ENCODE data around the gene POMGNT2. TPM values are rescaled to one million over a fixed set of nuclear protein-coding genes. Genes with fewer than 3 reads are reported as not detected.
A peak's percentile ranks its signal among the peaks of the same experiment; 100 is the strongest.
"Not testable (repeated sequence)": the region's sequence is repeated elsewhere in the genome, so short reads cannot be mapped to it uniquely, and the experiment has no call there.

The POMGNT2 gene
- total RNA-seq, 1 donor, result 9.3 TPM

DNA sequence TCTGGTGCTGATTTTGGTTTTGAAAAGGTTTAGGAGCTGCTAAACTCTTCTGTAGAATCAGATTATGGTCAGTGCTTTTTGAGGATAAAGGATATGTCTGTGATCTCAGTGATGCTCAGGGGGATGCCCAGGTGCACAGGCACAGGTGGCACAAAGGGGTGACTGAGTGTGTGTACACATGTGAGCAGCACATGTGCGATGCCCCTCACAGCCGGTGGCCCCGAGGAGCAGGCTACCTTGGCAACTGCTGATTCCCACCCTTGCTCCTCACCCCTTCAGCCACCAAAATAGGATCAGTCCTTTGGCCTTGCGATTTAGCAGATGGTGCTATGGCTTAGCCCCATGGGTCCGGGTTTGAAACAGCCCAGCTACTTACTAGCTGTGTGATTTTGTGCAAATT lies 51.1 kb downstream of the POMGNT2 start:
- H3K4me3 ChIP-seq (ENCODE audit: low read depth, low read length), result no peak overlapping the region
- DNase-seq (ENCODE audit: low read depth), result no peak
- TF ChIP-seq, protein P1, sequence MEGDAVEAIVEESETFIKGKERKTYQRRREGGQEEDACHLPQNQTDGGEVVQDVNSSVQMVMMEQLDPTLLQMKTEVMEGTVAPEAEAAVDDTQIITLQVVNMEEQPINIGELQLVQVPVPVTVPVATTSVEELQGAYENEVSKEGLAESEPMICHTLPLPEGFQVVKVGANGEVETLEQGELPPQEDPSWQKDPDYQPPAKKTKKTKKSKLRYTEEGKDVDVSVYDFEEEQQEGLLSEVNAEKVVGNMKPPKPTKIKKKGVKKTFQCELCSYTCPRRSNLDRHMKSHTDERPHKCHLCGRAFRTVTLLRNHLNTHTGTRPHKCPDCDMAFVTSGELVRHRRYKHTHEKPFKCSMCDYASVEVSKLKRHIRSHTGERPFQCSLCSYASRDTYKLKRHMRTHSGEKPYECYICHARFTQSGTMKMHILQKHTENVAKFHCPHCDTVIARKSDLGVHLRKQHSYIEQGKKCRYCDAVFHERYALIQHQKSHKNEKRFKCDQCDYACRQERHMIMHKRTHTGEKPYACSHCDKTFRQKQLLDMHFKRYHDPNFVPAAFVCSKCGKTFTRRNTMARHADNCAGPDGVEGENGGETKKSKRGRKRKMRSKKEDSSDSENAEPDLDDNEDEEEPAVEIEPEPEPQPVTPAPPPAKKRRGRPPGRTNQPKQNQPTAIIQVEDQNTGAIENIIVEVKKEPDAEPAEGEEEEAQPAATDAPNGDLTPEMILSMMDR (IDR thresholded peaks at IDR 0.05; ENCODE audit: insufficient read depth, low read length), result no peak

DNA sequence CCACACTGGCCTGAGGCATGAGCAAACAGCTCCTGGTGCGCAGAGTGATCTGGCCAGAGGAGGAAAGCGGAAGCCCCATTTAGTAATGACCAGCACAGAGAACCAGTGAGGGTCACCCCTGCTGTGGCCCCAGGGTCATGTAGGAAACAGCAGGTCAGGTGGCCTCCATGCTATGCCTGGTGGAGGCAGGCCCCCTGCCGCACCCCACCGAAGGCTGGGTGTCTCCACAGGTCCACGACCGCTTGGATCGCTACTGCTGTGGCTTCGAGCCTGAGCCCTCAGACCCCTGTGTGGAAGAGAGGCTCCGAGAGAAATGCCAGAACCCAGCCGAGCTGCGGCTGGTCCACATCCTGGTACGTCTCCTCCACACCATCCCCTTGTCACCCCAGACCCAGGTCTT lies 52.6 kb downstream of the POMGNT2 start:
- TF ChIP-seq, protein P1 (IDR thresholded peaks at IDR 0.05; ENCODE audit: insufficient read depth, low read length), result no peak
- no peak overlapping the region for H3K4me3 ChIP-seq (ENCODE audit: low read depth, low read length)
- DNase-seq (ENCODE audit: low read depth), result no peak

DNA sequence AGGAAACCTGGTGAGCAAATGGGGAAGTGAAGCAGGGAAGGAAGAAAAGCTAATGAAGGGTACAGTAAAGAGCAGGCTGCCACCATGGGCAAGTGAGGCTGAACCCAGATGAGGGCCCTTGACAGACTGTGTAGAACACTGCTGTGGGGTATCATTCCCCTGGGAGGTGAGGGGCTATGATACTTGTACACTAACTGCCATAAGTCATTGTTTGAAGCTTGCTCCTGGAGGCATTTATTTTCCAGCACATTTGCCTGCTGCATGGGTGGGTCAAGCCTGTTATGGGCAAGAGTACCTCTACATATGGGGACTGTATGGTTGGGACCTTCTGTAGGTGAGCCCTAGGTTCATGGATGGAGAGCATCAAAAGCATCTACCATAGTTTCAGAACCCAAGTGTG lies 57.4 kb downstream of the POMGNT2 start:
- H3K4me3 ChIP-seq (ENCODE audit: low read depth, low read length), result no peak overlapping the region
- DNase-seq (ENCODE audit: low read depth), result no peak
- TF ChIP-seq, protein P1 (IDR thresholded peaks at IDR 0.05; ENCODE audit: insufficient read depth, low read length), result no peak

DNA sequence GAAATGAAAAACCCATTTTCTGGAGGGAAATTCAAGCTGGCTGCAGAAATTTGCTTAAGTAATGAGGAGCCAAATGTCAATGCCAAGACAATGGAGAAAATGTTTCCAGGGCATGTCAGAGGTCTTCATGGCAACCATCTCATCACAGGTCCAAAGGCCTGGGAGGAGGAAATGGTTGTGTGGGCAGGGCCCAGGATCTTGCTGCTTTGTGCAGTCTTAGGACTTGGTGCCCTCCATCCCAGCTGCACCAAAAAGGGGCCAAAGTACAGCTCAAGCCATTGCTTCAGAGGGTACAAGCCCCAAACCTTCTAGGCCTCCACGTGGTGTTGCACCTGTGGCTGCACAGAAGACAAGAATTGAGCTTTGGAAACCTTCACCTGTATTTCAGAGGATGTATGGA lies 59.3 kb downstream of the POMGNT2 start:
- DNase-seq (ENCODE audit: low read depth), result no peak
- TF ChIP-seq, protein P1 (IDR thresholded peaks at IDR 0.05; ENCODE audit: insufficient read depth, low read length), result no peak
- no peak overlapping the region for H3K4me3 ChIP-seq (ENCODE audit: low read depth, low read length)

DNA sequence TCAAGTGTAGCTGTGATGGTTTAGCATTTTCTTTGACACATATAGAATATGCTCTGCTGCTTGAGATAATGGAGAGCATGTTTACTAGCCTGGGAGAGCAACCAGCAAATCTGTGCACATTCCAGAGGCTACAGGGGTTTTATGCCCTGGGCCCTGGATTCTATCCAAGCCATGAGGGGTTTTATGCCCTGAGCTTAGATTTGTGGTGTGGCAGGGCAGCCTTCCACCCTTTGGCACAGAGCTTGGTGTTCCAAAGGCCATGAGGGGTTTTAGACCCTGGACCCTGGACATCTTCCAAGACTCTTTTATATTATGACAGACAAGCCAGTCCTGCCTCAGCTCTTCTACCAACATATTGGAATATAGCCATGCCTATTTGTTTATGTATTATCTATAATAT lies 60.8 kb downstream of the POMGNT2 start:
- DNase-seq (ENCODE audit: low read depth); H3K4me3 ChIP-seq (ENCODE audit: low read depth, low read length): not testable (repeated sequence)

DNA sequence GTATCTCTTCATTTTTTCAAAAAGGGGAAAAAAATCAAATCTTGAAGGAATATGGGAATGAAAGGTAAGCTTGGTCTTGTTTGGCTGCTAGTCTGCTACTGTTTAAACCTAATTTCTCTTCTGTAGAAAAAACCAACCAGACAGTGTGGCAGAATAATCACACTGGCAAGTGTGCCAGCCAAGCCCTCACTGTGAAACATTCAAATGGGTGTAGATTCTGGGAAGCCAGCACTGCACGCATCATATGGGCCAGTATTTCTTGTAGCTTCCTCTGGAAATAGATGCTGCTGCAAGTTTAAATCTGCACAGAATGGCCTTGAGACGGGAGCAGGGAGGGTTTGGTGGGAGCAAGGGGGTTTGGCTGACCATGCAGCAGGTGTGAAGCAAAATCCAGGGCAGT lies 62.1 kb downstream of the POMGNT2 start:
- DNase-seq (ENCODE audit: low read depth), result no peak
- TF ChIP-seq, protein P1 (IDR thresholded peaks at IDR 0.05; ENCODE audit: insufficient read depth, low read length), result no peak
- no peak overlapping the region for H3K4me3 ChIP-seq (ENCODE audit: low read depth, low read length)

DNA sequence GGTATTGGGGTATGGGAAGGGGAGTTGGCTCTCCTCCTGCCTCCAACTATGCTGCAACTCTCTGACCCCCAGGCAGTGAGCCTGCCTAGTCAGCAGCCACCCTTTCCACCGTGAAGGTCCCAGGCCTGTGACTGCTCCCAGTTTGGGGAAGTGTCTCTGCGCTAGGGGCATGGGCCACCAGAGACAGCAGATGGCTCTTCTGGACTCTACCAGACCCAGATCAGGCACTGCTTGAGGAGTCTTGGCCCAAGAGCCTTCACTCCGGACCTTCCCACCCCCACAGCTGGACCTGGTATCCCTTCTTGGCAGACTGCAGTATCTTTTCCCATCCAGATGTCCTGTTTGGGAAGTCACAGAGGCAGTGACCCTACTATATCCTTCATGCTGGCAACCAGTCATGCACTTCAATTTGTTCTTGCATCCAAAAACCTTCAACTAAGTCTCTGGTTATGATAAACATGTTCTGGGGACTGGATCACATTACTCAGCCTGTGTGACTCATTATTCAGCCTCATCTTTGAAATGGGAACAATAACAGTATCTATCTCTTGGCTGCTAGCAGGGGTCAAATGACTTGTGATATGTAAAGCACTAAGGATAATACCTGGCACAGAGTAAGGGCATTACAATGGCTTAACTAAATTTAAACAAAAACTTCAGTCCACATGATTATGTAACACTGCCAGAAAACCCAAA lies 62.7 kb downstream of the POMGNT2 start:
- DNase-seq (ENCODE audit: low read depth), result peak; percentile 70
- TF ChIP-seq, protein P1 (IDR thresholded peaks at IDR 0.05; ENCODE audit: insufficient read depth, low read length), result no peak
- H3K4me3 ChIP-seq (ENCODE audit: low read depth, low read length), result no peak overlapping the region

Measured in fibroblast of the aortic adventitia (primary cell).